Activated CD8-positive, alpha-beta memory T cell treated with anti-CD3 and anti-CD28 coated beads for 24 hours (primary cell): Measurements from ENCODE around the gene HOXC13.

Experiments used
- DNase-seq: peaks from one replicate; pipeline ENCODE4 v3.0.0-alpha.2; 2020

Gene HOXC13

GRCh38 chr12:53982648-53983567 lies 44.3 kb downstream of the HOXC13 start:
- DNase-seq: no peak

GRCh38 chr12:53983568-53983949 lies 44.9 kb downstream of the HOXC13 start:
- DNase-seq: no peak

- no peak for DNase-seq
These were observed 45.4 kb downstream of the HOXC13 start for GRCh38 chr12:53983950-53984572.

GRCh38 chr12:53984901-53985691 lies 46.5 kb downstream of the HOXC13 start, which contains the start of gene HOXC10:
Gene HOXC10 (plus strand): TSS chr12:53985146. CDS start chr12:53985260, 114 bp downstream.
- peak; percentile 88 for DNase-seq

- DNase-seq: no peak
These were observed 47.0 kb downstream of the HOXC13 start for GRCh38 chr12:53985692-53985993.

- no peak for DNase-seq
These were observed 47.5 kb downstream of the HOXC13 start for GRCh38 chr12:53985994-53986685.

- DNase-seq: no peak
These were observed 48.3 kb downstream of the HOXC13 start for GRCh38 chr12:53986686-53987483.

GRCh38 chr12:53987787-53988230 lies 49.2 kb downstream of the HOXC13 start:
- no peak for DNase-seq

GRCh38 chr12:53988541-53989226 lies 50.1 kb downstream of the HOXC13 start:
- no peak for DNase-seq

GRCh38 chr12:53989227-53990113 lies 50.8 kb downstream of the HOXC13 start:
- no peak for DNase-seq

GRCh38 chr12:53990311-53991076 lies 51.9 kb downstream of the HOXC13 start:
- DNase-seq: no peak

- no peak for DNase-seq
These were observed 52.4 kb downstream of the HOXC13 start for GRCh38 chr12:53991077-53991460.

- no peak for DNase-seq
These were observed 53.8 kb downstream of the HOXC13 start for GRCh38 chr12:53992377-53992889.

GRCh38 chr12:53993162-53994008 lies 54.8 kb downstream of the HOXC13 start:
- no peak for DNase-seq

GRCh38 chr12:53994009-53994263 lies 55.3 kb downstream of the HOXC13 start:
- DNase-seq: no peak

- no peak for DNase-seq
These were observed 55.8 kb downstream of the HOXC13 start for GRCh38 chr12:53994264-53995001.

GRCh38 chr12:53995002-53995377 lies 56.4 kb downstream of the HOXC13 start:
- no peak for DNase-seq
